Activated CD4-positive, alpha-beta T cell treated with anti-CD3 and anti-CD28 coated beads, Interleukin-2, amount 10 ng/mL, durations not matched to agents 24 days and 14 days (primary cell): Measurements from ENCODE around the gene AHR. TPM values are rescaled to one million over a fixed set of nuclear protein-coding genes. Genes with fewer than 3 reads are reported as not detected.
A peak's percentile ranks its signal among the peaks of the same experiment; 100 is the strongest.

Source experiments
- DNase-seq: peaks from one replicate; pipeline ENCODE4 v3.0.0; 2022
- H3K27ac Mint-ChIP-seq: one replicate; pipeline ENCODE4 v1.8.0; 2022; ENCODE audit warnings: mild to moderate bottlenecking, mixed read lengths
- H3K27me3 Mint-ChIP-seq: one replicate; pipeline ENCODE4 v1.8.0; 2022; ENCODE audit warnings: mixed read lengths
- H3K36me3 Mint-ChIP-seq: one replicate; pipeline ENCODE4 v1.8.0; 2022; ENCODE audit warnings: low read depth, mild to moderate bottlenecking, mixed read lengths
- H3K4me1 Mint-ChIP-seq: one replicate; pipeline ENCODE4 v1.8.0; 2021; ENCODE audit warnings: mixed read lengths
- H3K4me3 Mint-ChIP-seq: one replicate; pipeline ENCODE4 v1.8.0; 2022; ENCODE audit warnings: mild to moderate bottlenecking, moderate library complexity, mixed read lengths
- H3K9me3 Mint-ChIP-seq: one replicate; pipeline ENCODE4 v1.8.0; 2021; ENCODE audit warnings: mixed read lengths
- intact Hi-C: fragments of 100-400 bp; cut with micrococcal nuclease; formaldehyde crosslinking; loops from one replicate; pipeline ENCODE4 v1.15.1; 2023
- total RNA-seq: library from RNA; stranded (reverse); gene quantifications from 2 replicates; pipeline ENCODE4 v1.2.3, GENCODE V29; 2022

AHR gene
- total RNA-seq, 1 donor from 2014 or later, result 30.7 TPM

- H3K9me3 Mint-ChIP-seq, result peaks cover 13% of the 10 kb centered on the region
- H3K4me3 Mint-ChIP-seq, result peak overlapping the region; percentile 96
- H3K36me3 Mint-ChIP-seq, result peaks cover 11% of the 10 kb centered on the region
- intact Hi-C loops, result loop anchor here (1.0 to 5.0 kb wide), 10 partner anchors 25 to 652 kb away; partner anchors contain the start of genes ANKMY2 and BZW2
- H3K4me1 Mint-ChIP-seq, result peaks cover 26% of the 10 kb centered on the region
- H3K27me3 Mint-ChIP-seq, result peaks cover 2% of the 10 kb centered on the region
- H3K27ac Mint-ChIP-seq, result peak overlapping the region; percentile 97
- peak; percentile 87 for DNase-seq
Measured at GRCh38 chr7:17298840-17299482, 509 bp downstream of the AHR start.

GRCh38 chr7:17299483-17299991 is 1.1 kb downstream of the AHR start:
- peaks cover 11% of the 10 kb centered on the region for H3K36me3 Mint-ChIP-seq
- H3K4me3 Mint-ChIP-seq, result peak overlapping the region; percentile 96
- H3K27ac Mint-ChIP-seq, result peak overlapping the region; percentile 97
- intact Hi-C loops, result loop anchor here (1.0 to 5.0 kb wide), 8 partner anchors 25 to 652 kb away; partner anchors contain the start of genes ANKMY2 and BZW2
- H3K9me3 Mint-ChIP-seq, result peaks cover 13% of the 10 kb centered on the region
- peak; percentile 73 for DNase-seq
- H3K27me3 Mint-ChIP-seq, result peaks cover 2% of the 10 kb centered on the region
- H3K4me1 Mint-ChIP-seq, result peaks cover 31% of the 10 kb centered on the region

GRCh38 chr7:17300012-17300411 is 1.6 kb downstream of the AHR start:
- Mint-ChIP-seq H3K4me3 (peak overlapping the region; percentile 96), H3K4me1 (peaks cover 35% of the 10 kb centered on the region), H3K27me3 (peaks cover 2% of the 10 kb centered on the region), H3K27ac (peak overlapping the region; percentile 97), H3K9me3 (peaks cover 13% of the 10 kb centered on the region), H3K36me3 (peaks cover 11% of the 10 kb centered on the region)
- no peak for DNase-seq
- intact Hi-C loops, result loop anchor here (2.0 to 10.0 kb wide), 4 partner anchors 102 to 879 kb away; partner anchors contain the start of gene CRPPA

GRCh38 chr7:17300437-17300836 is 2.0 kb downstream of the AHR start:
- Mint-ChIP-seq H3K36me3 (peaks cover 11% of the 10 kb centered on the region), H3K9me3 (peaks cover 13% of the 10 kb centered on the region), H3K4me1 (peaks cover 40% of the 10 kb centered on the region), H3K4me3 (peak overlapping the region; percentile 96), H3K27me3 (peaks cover 2% of the 10 kb centered on the region), H3K27ac (peak overlapping the region; percentile 97)
- no peak for DNase-seq
- intact Hi-C loops, result loop anchor here (2.0 to 10.0 kb wide), 4 partner anchors 102 to 880 kb away; partner anchors contain the start of gene CRPPA

GRCh38 chr7:17301471-17302456 is 3.3 kb downstream of the AHR start:
- intact Hi-C loops, result loop anchor here (2.0 to 10.0 kb wide), 5 partner anchors 15 to 881 kb away; partner anchors contain the start of gene CRPPA
- peak; percentile 80 for DNase-seq
- Mint-ChIP-seq H3K4me3 (no peak overlapping the region), H3K36me3 (peaks cover 11% of the 10 kb centered on the region), H3K9me3 (peaks cover 13% of the 10 kb centered on the region), H3K27me3 (no peaks in the 10 kb centered on the region), H3K27ac (no peak overlapping the region), H3K4me1 (peaks cover 41% of the 10 kb centered on the region)

GRCh38 chr7:17302575-17303142 is 4.2 kb downstream of the AHR start:
- Mint-ChIP-seq H3K27ac (no peak overlapping the region), H3K4me3 (no peak overlapping the region), H3K9me3 (peaks cover 6% of the 10 kb centered on the region), H3K27me3 (no peaks in the 10 kb centered on the region), H3K36me3 (peaks cover 7% of the 10 kb centered on the region), H3K4me1 (peaks cover 34% of the 10 kb centered on the region)
- DNase-seq, result peak; percentile 57
- intact Hi-C loops, result loop anchor here (2.0 to 10.0 kb wide), 4 partner anchors 14 to 688 kb away; no protein-coding TSS in a partner anchor

GRCh38 chr7:17304926-17305325 is 6.5 kb downstream of the AHR start:
- no peaks in the 10 kb centered on the region for H3K9me3 Mint-ChIP-seq
- no peaks in the 10 kb centered on the region for H3K36me3 Mint-ChIP-seq
- DNase-seq, result peak; percentile 64
- H3K27me3 Mint-ChIP-seq, result no peaks in the 10 kb centered on the region
- peak overlapping the region; percentile 30 for H3K27ac Mint-ChIP-seq
- H3K4me1 Mint-ChIP-seq, result peaks cover 22% of the 10 kb centered on the region
- H3K4me3 Mint-ChIP-seq, result peak overlapping the region; percentile 21
- intact Hi-C loops, result loop anchor here (1.0 to 10.0 kb wide), 5 partner anchors 71 to 690 kb away; no protein-coding TSS in a partner anchor

- H3K9me3 Mint-ChIP-seq, result no peaks in the 10 kb centered on the region
- H3K4me3 Mint-ChIP-seq, result peak overlapping the region; percentile 21
- peaks cover 22% of the 10 kb centered on the region for H3K4me1 Mint-ChIP-seq
- H3K27ac Mint-ChIP-seq, result peak overlapping the region; percentile 30
- H3K27me3 Mint-ChIP-seq, result no peaks in the 10 kb centered on the region
- intact Hi-C loops, result loop anchor here (1.0 to 10.0 kb wide), 3 partner anchors 71 to 691 kb away; no protein-coding TSS in a partner anchor
- H3K36me3 Mint-ChIP-seq, result no peaks in the 10 kb centered on the region
- no peak for DNase-seq
Measured at GRCh38 chr7:17305387-17306171, 7.1 kb downstream of the AHR start.

- no peak for DNase-seq
- H3K4me1 Mint-ChIP-seq, result peaks cover 22% of the 10 kb centered on the region
- peaks cover 6% of the 10 kb centered on the region for H3K36me3 Mint-ChIP-seq
- no peak overlapping the region for H3K4me3 Mint-ChIP-seq
- H3K27me3 Mint-ChIP-seq, result no peaks in the 10 kb centered on the region
- H3K27ac Mint-ChIP-seq, result no peak overlapping the region
- intact Hi-C loops, result loop anchor here (5.0 to 10.0 kb wide), 2 partner anchors 370 to 692 kb away; no protein-coding TSS in a partner anchor
- H3K9me3 Mint-ChIP-seq, result no peaks in the 10 kb centered on the region
Measured at GRCh38 chr7:17307000-17307399, 8.5 kb downstream of the AHR start.

GRCh38 chr7:17307558-17307957 is 9.1 kb downstream of the AHR start:
- DNase-seq, result no peak
- H3K4me1 Mint-ChIP-seq, result peaks cover 20% of the 10 kb centered on the region
- intact Hi-C loops, result loop anchor here (5.0 to 10.0 kb wide), 2 partner anchors 370 to 693 kb away; no protein-coding TSS in a partner anchor
- H3K4me3 Mint-ChIP-seq, result no peak overlapping the region
- H3K27ac Mint-ChIP-seq, result no peak overlapping the region
- peaks cover 6% of the 10 kb centered on the region for H3K36me3 Mint-ChIP-seq
- no peaks in the 10 kb centered on the region for H3K27me3 Mint-ChIP-seq
- no peaks in the 10 kb centered on the region for H3K9me3 Mint-ChIP-seq

- H3K9me3 Mint-ChIP-seq, result no peaks in the 10 kb centered on the region
- intact Hi-C loops, result loop anchor here (5.0 to 10.0 kb wide), 2 partner anchors 371 to 693 kb away; no protein-coding TSS in a partner anchor
Measured at GRCh38 chr7:17307969-17308648, 9.7 kb downstream of the AHR start.

GRCh38 chr7:17311194-17311593 is 12.7 kb downstream of the AHR start:
- Mint-ChIP-seq H3K4me1 (peaks cover 6% of the 10 kb centered on the region), H3K9me3 (no peaks in the 10 kb centered on the region), H3K27ac (no peak overlapping the region), H3K27me3 (no peaks in the 10 kb centered on the region), H3K4me3 (no peak overlapping the region), H3K36me3 (peaks cover 15% of the 10 kb centered on the region)
- DNase-seq, result no peak
- intact Hi-C loops, result no loop called here

More at GRCh38 chr7:17307969-17308648, 9.7 kb downstream of the AHR start:
- no peak for DNase-seq
- H3K4me1 Mint-ChIP-seq, result peaks cover 20% of the 10 kb centered on the region
- H3K27me3 Mint-ChIP-seq, result no peaks in the 10 kb centered on the region
- H3K36me3 Mint-ChIP-seq, result peaks cover 10% of the 10 kb centered on the region
- no peak overlapping the region for H3K27ac Mint-ChIP-seq
- no peak overlapping the region for H3K4me3 Mint-ChIP-seq
